Activated naive CD8-positive, alpha-beta T cell treated with anti-CD3 and anti-CD28 coated beads, Interleukin-2, amount 10 ng/mL, durations not matched to agents 7 days and 5 days (primary cell): Measurements from ENCODE around the gene TRIB2. TPM values are rescaled to one million over a fixed set of nuclear protein-coding genes. Genes with fewer than 3 reads are reported as not detected.

Experiments used
- ATAC-seq: fragments of 150-1000 bp; cut with Tn5 transposase; one replicate; pipeline ENCODE4 v1.10.0; 2021; ENCODE audit warnings: low read depth, moderate library complexity
- POLR2A ChIA-PET: fragments of 350-600 bp; sonication (Branson Sonifier 250); formaldehyde crosslinking; loops from one replicate; lab custom pipeline; 2021; ENCODE audit warnings: antibody characterized with exemption; lab: Charles Lee
- DNase-seq: peaks from one replicate; pipeline ENCODE4 v3.0.0; 2021
- H3K27ac Mint-ChIP-seq: one replicate; pipeline ENCODE4 v1.8.0; 2022; ENCODE audit warnings: mild to moderate bottlenecking, mixed read lengths
- H3K27me3 Mint-ChIP-seq: one replicate; pipeline ENCODE4 v1.8.0; 2022; ENCODE audit warnings: mild to moderate bottlenecking, moderate library complexity, mixed read lengths
- H3K36me3 Mint-ChIP-seq: one replicate; pipeline ENCODE4 v1.8.0; 2021; ENCODE audit warnings: mild to moderate bottlenecking, mixed read lengths
- H3K4me1 Mint-ChIP-seq: one replicate; pipeline ENCODE4 v1.8.0; 2021; ENCODE audit warnings: mixed read lengths
- H3K4me3 Mint-ChIP-seq: one replicate; pipeline ENCODE4 v1.8.0; 2022; ENCODE audit warnings: mild to moderate bottlenecking, moderate library complexity, mixed read lengths
- H3K9me3 Mint-ChIP-seq: one replicate; pipeline ENCODE4 v1.8.0; 2021; ENCODE audit warnings: mixed read lengths
- total RNA-seq, 2 experiments: library from RNA; stranded (reverse); gene quantifications; one replicate each; pipeline ENCODE4 v1.2.3, GENCODE V29; 2021

TRIB2 gene
- total RNA-seq, 2 experiments from 2014 or later, result 48.7 to 54.0 TPM

GRCh38 chr2:12718711-12719399, 2.1 kb downstream of the TRIB2 start:
- DNase-seq, result peak; percentile 43
- peaks cover 6% of the 10 kb centered on the region for H3K27me3 Mint-ChIP-seq
- peak overlapping the region; percentile 66 for H3K27ac Mint-ChIP-seq
- H3K36me3 Mint-ChIP-seq, result peaks cover 14% of the 10 kb centered on the region
- peak overlapping the region; percentile 97 for H3K4me3 Mint-ChIP-seq
- peaks cover 50% of the 10 kb centered on the region for H3K4me1 Mint-ChIP-seq
- no peaks in the 10 kb centered on the region for H3K9me3 Mint-ChIP-seq
- POLR2A ChIA-PET, result interaction anchor here (1.3 to 2.8 kb wide), 2 partner anchors 137 to 212 kb away, joined by 4 to 15 read pairs; no protein-coding TSS in a partner anchor
- ATAC-seq, result no peak

GRCh38 chr2:12719400-12720277, 2.9 kb downstream of the TRIB2 start:
- POLR2A ChIA-PET, result interaction anchor here (0.6 kb wide), 2 partner anchors 268 to 1033 kb away, joined by 3 to 6 read pairs; no protein-coding TSS in a partner anchor

GRCh38 chr2:12720278-12720620, 3.5 kb downstream of the TRIB2 start:
- Mint-ChIP-seq H3K36me3 (peaks cover 27% of the 10 kb centered on the region), H3K27ac (no peak overlapping the region), H3K4me1 (peaks cover 49% of the 10 kb centered on the region), H3K4me3 (peak overlapping the region; percentile 97), H3K9me3 (no peaks in the 10 kb centered on the region), H3K27me3 (peaks cover 6% of the 10 kb centered on the region)
- ATAC-seq (no peak), DNase-seq (no peak)
- POLR2A ChIA-PET, result interaction anchor here (0.6 kb wide), 2 partner anchors 269 to 1033 kb away, joined by 3 to 6 read pairs; no protein-coding TSS in a partner anchor

More at GRCh38 chr2:12719400-12720277, 2.9 kb downstream of the TRIB2 start:
- peak overlapping the region; percentile 66 for H3K27ac Mint-ChIP-seq
- peaks cover 21% of the 10 kb centered on the region for H3K36me3 Mint-ChIP-seq
- H3K4me1 Mint-ChIP-seq, result peaks cover 48% of the 10 kb centered on the region
- ATAC-seq, result no peak
- H3K4me3 Mint-ChIP-seq, result peak overlapping the region; percentile 97
- DNase-seq, result no peak
- no peaks in the 10 kb centered on the region for H3K9me3 Mint-ChIP-seq
- H3K27me3 Mint-ChIP-seq, result peaks cover 6% of the 10 kb centered on the region

- DNase-seq (no peak), ATAC-seq (no peak)
- peaks cover 48% of the 10 kb centered on the region for H3K4me1 Mint-ChIP-seq
- no peaks in the 10 kb centered on the region for H3K9me3 Mint-ChIP-seq
- peak overlapping the region; percentile 97 for H3K4me3 Mint-ChIP-seq
- no peak overlapping the region for H3K27ac Mint-ChIP-seq
- H3K36me3 Mint-ChIP-seq, result peaks cover 33% of the 10 kb centered on the region
- peaks cover 6% of the 10 kb centered on the region for H3K27me3 Mint-ChIP-seq
- POLR2A ChIA-PET, result interaction anchor here (0.6 kb wide), 1 partner anchor 269 kb away, joined by 3 read pairs; no protein-coding TSS in a partner anchor
These were observed 4.1 kb downstream of the TRIB2 start for GRCh38 chr2:12720754-12721378.

GRCh38 chr2:12721566-12722446, 5.1 kb downstream of the TRIB2 start:
- no peak overlapping the region for H3K27ac Mint-ChIP-seq
- POLR2A ChIA-PET, result no interaction called here
- ATAC-seq (no peak), DNase-seq (no peak)
- peaks cover 54% of the 10 kb centered on the region for H3K4me1 Mint-ChIP-seq
- no peaks in the 10 kb centered on the region for H3K9me3 Mint-ChIP-seq
- peaks cover 6% of the 10 kb centered on the region for H3K27me3 Mint-ChIP-seq
- H3K4me3 Mint-ChIP-seq, result peak overlapping the region; percentile 97
- H3K36me3 Mint-ChIP-seq, result peaks cover 41% of the 10 kb centered on the region

- ATAC-seq (no peak), DNase-seq (no peak)
- H3K4me1 Mint-ChIP-seq, result peaks cover 60% of the 10 kb centered on the region
- peaks cover 43% of the 10 kb centered on the region for H3K36me3 Mint-ChIP-seq
- no peak overlapping the region for H3K4me3 Mint-ChIP-seq
- no peaks in the 10 kb centered on the region for H3K9me3 Mint-ChIP-seq
- POLR2A ChIA-PET, result no interaction called here
- peaks cover 6% of the 10 kb centered on the region for H3K27me3 Mint-ChIP-seq
- no peak overlapping the region for H3K27ac Mint-ChIP-seq
These were observed 5.9 kb downstream of the TRIB2 start for GRCh38 chr2:12722447-12723316.

GRCh38 chr2:12723736-12724463, 7.2 kb downstream of the TRIB2 start:
- peaks cover 46% of the 10 kb centered on the region for H3K36me3 Mint-ChIP-seq
- POLR2A ChIA-PET, result no interaction called here
- no peak for DNase-seq
- no peak overlapping the region for H3K27ac Mint-ChIP-seq
- no peak overlapping the region for H3K4me3 Mint-ChIP-seq
- ATAC-seq, result no peak
- no peaks in the 10 kb centered on the region for H3K9me3 Mint-ChIP-seq
- H3K4me1 Mint-ChIP-seq, result peaks cover 70% of the 10 kb centered on the region
- peaks cover 4% of the 10 kb centered on the region for H3K27me3 Mint-ChIP-seq

- Mint-ChIP-seq H3K27me3 (no peaks in the 10 kb centered on the region), H3K9me3 (no peaks in the 10 kb centered on the region), H3K27ac (no peak overlapping the region), H3K4me3 (no peak overlapping the region), H3K4me1 (peaks cover 62% of the 10 kb centered on the region), H3K36me3 (peaks cover 46% of the 10 kb centered on the region)
- no peak for ATAC-seq
- no peak for DNase-seq
- POLR2A ChIA-PET, result interaction anchor here (4.2 kb wide), 1 partner anchor 9 kb away, joined by 30 read pairs; the partner anchor contains the start of gene TRIB2
These were observed 8.8 kb downstream of the TRIB2 start for GRCh38 chr2:12725233-12726187.

GRCh38 chr2:12726271-12726670, 9.5 kb downstream of the TRIB2 start:
- peaks cover 53% of the 10 kb centered on the region for H3K36me3 Mint-ChIP-seq
- DNase-seq (no peak), ATAC-seq (no peak)
- peaks cover 63% of the 10 kb centered on the region for H3K4me1 Mint-ChIP-seq
- H3K27ac Mint-ChIP-seq, result peak overlapping the region; percentile 52
- peak overlapping the region; percentile 10 for H3K4me3 Mint-ChIP-seq
- no peaks in the 10 kb centered on the region for H3K27me3 Mint-ChIP-seq
- POLR2A ChIA-PET, result interaction anchor here (4.2 kb wide), 1 partner anchor 10 kb away, joined by 30 read pairs; the partner anchor contains the start of gene TRIB2
- H3K9me3 Mint-ChIP-seq, result no peaks in the 10 kb centered on the region

GRCh38 chr2:12727065-12727464, 10.3 kb downstream of the TRIB2 start:
- H3K36me3 Mint-ChIP-seq, result peaks cover 59% of the 10 kb centered on the region
- no peaks in the 10 kb centered on the region for H3K27me3 Mint-ChIP-seq
- no peaks in the 10 kb centered on the region for H3K9me3 Mint-ChIP-seq
- ATAC-seq, result no peak
- H3K4me1 Mint-ChIP-seq, result peaks cover 63% of the 10 kb centered on the region
- POLR2A ChIA-PET, result interaction anchor here (4.2 kb wide), 1 partner anchor 11 kb away, joined by 30 read pairs; the partner anchor contains the start of gene TRIB2
- no peak for DNase-seq
- H3K27ac Mint-ChIP-seq, result peak overlapping the region; percentile 90
- H3K4me3 Mint-ChIP-seq, result no peak overlapping the region
